Glutamatergic neuron (in vitro differentiated cells): ENCODE data around the gene CMTM4. TPM values are rescaled to one million over a fixed set of nuclear protein-coding genes. Genes with fewer than 3 reads are reported as not detected.

Experiments
- DNase-seq: peaks from one replicate; pipeline ENCODE4 v3.0.0; 2022
- H3K27ac Mint-ChIP-seq: one replicate; pipeline ENCODE4 v1.8.0; 2020; ENCODE audit warnings: mild to moderate bottlenecking, mixed read lengths, inconsistent platforms; ENCODE audit not compliant: unreplicated experiment
- H3K27me3 Mint-ChIP-seq: one replicate; pipeline ENCODE4 v1.8.0; 2020; ENCODE audit warnings: mild to moderate bottlenecking, moderate library complexity, mixed read lengths, inconsistent platforms; ENCODE audit not compliant: unreplicated experiment
- H3K36me3 Mint-ChIP-seq: one replicate; pipeline ENCODE4 v1.8.0; 2020; ENCODE audit warnings: mild to moderate bottlenecking, mixed read lengths, inconsistent platforms; ENCODE audit not compliant: unreplicated experiment
- H3K4me1 Mint-ChIP-seq: one replicate; pipeline ENCODE4 v1.8.0; 2020; ENCODE audit warnings: mild to moderate bottlenecking, low read depth, mixed read lengths, inconsistent platforms; ENCODE audit not compliant: unreplicated experiment
- H3K4me3 Mint-ChIP-seq: one replicate; pipeline ENCODE4 v1.8.0; 2020; ENCODE audit warnings: mild to moderate bottlenecking, mixed read lengths, inconsistent platforms; ENCODE audit not compliant: unreplicated experiment
- H3K9me3 Mint-ChIP-seq: one replicate; pipeline ENCODE4 v1.8.0; 2020; ENCODE audit warnings: mild to moderate bottlenecking, moderate library complexity, mixed read lengths, inconsistent platforms; ENCODE audit not compliant: unreplicated experiment
- total RNA-seq: library from RNA; stranded (reverse); fragmentation: NEBNext Ultra II Directional; extraction: Animal tissue kit (Norgen Biotek cat#: 25700); gene quantifications from one replicate; pipeline ENCODE4 v1.2.1, GENCODE V29; 2021; ENCODE audit not compliant: unreplicated experiment
- TF ChIP-seq, protein P1 (sequence below): fragments of 200-600 bp; sonication (generic); IDR thresholded peaks from one replicate; pipeline ENCODE4 v1.5.0; 2021; ENCODE audit not compliant: partially characterized antibody, unreplicated experiment

CMTM4 gene
- total RNA-seq, 1 donor from 2014 or later: 8.2 TPM

DNA sequence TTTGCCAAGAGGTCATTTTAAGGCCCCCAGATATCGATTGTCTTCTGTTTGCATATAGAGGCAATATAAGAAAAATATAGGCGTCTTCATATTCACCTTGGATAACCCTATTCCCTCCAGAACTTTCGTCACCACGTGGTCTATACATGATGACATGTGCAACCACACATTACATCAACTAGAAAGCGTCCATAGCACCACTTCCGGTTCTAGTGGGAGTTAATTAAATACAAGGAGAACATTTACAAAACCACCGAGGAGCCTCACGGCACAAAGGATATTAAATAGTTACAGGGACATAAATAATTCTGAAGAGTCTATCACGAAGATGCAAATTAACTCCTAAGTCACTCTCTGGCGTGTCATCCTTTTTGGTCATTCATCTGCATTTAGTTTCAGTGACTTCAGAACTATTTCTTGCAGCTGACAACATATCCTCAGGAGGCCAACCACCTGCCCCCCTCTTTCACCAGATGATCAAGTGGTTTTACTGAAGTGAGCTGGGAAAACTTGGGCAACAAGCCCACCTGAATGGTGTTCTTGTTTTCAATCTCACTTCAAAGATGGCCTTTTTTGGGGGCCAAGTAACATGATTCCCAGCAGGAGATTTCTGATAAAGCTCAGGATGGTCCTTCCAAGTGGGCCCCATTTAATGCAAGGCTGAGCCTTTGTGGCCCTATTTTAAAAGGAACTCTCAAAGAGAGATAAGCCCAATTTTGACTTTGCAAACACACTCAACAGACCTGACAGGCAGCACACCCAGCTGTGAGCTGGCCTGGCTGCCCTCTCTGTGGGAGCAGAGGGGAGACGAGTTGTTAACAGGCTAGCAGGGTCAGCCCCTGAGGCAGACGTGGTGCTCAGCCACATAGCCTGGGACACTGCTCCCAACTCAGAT is 76.8 kb downstream of the CMTM4 start:
- Mint-ChIP-seq H3K4me3 (no peak overlapping the region), H3K27me3 (peaks cover 5% of the 10 kb centered on the region), H3K27ac (no peak overlapping the region), H3K4me1 (peaks cover 20% of the 10 kb centered on the region), H3K36me3 (no peaks in the 10 kb centered on the region), H3K9me3 (no peaks in the 10 kb centered on the region)
- TF ChIP-seq, protein P1, sequence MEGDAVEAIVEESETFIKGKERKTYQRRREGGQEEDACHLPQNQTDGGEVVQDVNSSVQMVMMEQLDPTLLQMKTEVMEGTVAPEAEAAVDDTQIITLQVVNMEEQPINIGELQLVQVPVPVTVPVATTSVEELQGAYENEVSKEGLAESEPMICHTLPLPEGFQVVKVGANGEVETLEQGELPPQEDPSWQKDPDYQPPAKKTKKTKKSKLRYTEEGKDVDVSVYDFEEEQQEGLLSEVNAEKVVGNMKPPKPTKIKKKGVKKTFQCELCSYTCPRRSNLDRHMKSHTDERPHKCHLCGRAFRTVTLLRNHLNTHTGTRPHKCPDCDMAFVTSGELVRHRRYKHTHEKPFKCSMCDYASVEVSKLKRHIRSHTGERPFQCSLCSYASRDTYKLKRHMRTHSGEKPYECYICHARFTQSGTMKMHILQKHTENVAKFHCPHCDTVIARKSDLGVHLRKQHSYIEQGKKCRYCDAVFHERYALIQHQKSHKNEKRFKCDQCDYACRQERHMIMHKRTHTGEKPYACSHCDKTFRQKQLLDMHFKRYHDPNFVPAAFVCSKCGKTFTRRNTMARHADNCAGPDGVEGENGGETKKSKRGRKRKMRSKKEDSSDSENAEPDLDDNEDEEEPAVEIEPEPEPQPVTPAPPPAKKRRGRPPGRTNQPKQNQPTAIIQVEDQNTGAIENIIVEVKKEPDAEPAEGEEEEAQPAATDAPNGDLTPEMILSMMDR: no peak
- DNase-seq: no peak

DNA sequence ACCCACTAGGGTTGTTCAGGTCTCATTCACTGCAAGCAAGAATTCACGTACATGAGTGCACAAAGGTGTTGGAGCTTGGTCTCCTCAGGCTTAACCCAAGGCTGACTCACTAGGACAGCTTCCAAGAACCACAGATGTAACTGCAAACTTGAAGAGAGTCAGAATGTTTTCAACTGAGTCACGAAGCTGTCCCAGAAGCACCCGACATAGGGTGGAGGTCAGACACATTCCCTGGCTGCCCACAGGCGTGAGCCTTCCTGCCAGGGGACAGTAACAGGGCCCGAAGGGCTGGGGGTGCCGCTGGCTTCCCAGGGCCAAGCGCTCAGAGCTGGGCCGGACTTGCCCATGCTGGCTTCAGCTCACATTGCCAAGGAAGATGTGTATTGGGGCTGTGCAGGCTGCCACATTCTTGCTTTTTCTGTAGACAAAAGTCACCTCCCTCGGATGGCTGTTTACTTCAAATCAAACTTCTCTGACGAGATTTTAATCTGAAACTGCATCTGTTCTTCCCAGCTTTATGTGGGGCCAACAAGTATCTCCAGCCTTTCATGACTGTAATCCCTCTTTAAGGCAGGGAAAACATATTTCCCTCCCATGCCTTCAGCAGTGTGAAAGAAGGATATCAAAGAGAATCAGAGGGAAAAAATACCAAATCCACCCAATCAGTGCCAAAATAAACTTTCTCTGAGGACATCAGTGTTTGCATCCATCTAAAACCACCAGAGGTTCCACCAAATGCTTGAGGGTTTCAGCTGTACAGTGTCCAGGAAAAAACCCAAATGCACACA is 77.8 kb downstream of the CMTM4 start:
- TF ChIP-seq, protein P1: no peak
- no peak for DNase-seq
- H3K9me3 Mint-ChIP-seq: no peaks in the 10 kb centered on the region
- no peaks in the 10 kb centered on the region for H3K36me3 Mint-ChIP-seq
- H3K27ac Mint-ChIP-seq: no peak overlapping the region
- H3K27me3 Mint-ChIP-seq: peaks cover 5% of the 10 kb centered on the region
- no peak overlapping the region for H3K4me3 Mint-ChIP-seq
- H3K4me1 Mint-ChIP-seq: peaks cover 20% of the 10 kb centered on the region

DNA sequence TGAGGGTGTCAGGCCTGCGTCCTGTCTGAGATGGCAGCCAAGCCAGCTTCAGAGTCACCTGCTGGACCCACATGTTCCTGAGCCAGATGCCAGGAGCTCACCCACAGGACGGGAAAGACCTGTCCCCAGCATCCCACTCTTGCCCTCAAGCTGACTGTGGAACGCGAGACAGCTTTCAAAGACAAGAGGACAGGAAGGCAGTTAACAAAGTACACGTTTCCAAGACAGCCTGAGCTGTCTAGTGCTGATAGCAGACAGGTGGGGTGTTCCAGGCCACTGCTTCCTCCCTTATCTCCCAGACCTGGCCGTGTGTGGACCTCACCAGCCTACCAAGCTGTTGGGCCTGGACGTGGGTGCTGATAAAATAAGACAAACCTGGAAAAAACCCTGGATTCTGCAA is 78.8 kb downstream of the CMTM4 start:
- DNase-seq: no peak
- Mint-ChIP-seq H3K27ac (no peak overlapping the region), H3K36me3 (no peaks in the 10 kb centered on the region), H3K9me3 (no peaks in the 10 kb centered on the region), H3K4me1 (peaks cover 20% of the 10 kb centered on the region), H3K4me3 (no peak overlapping the region), H3K27me3 (peaks cover 5% of the 10 kb centered on the region)
- TF ChIP-seq, protein P1: no peak

DNA sequence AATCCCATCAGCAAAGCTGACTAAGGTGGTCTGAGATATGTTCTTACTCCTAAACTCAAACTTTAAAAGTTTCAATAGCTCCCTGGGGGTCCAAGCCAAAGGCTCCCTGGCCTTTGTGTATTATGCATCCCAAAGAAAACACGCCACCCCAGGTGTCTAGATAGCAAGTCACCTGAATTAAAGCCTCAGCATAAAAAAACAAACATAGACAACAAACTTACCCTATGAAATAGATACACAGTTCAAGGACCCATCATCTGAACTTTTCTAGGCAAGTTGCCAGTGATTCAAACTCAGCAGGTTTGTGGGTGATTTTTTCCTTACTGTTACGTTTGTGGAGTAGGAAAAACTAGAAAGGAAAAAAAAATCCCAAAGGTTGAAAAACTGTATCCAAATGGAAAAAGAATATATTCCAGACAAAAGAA is 79.5 kb downstream of the CMTM4 start:
- Mint-ChIP-seq H3K27me3 (peaks cover 3% of the 10 kb centered on the region), H3K4me3 (no peak overlapping the region), H3K4me1 (peaks cover 20% of the 10 kb centered on the region), H3K9me3 (no peaks in the 10 kb centered on the region), H3K36me3 (no peaks in the 10 kb centered on the region), H3K27ac (no peak overlapping the region)
- no peak for DNase-seq
- TF ChIP-seq, protein P1: no peak
